Retinal pigment epithelial cell (primary cell): Measurements from ENCODE around the gene ZNF433.

Experiments used
- DNase-seq: peaks from one replicate; pipeline ENCODE4 v3.0.0-alpha.2; 2010; ENCODE audit warnings: low read depth
- H3K4me3 ChIP-seq: 2 replicates; pipeline ENCODE4 v1.5.1; 2011; ENCODE audit warnings: mild to moderate bottlenecking, low read length, control low read depth, moderate library complexity
- CTCF ChIP-seq: conservative IDR thresholded peaks from 2 replicates; pipeline ENCODE4 v1.5.1; 2011; ENCODE audit warnings: low read depth, low read length, control low read depth, inconsistent platforms

The ZNF433 gene

GRCh38 chr19:11986754-11987153, 48.7 kb downstream of the ZNF433 start:
- no peak overlapping the region for H3K4me3 ChIP-seq
- DNase-seq = no peak
- TF ChIP-seq CTCF = no peak

- TF ChIP-seq CTCF = no peak
- H3K4me3 ChIP-seq = no peak overlapping the region
- no peak for DNase-seq
Measured at GRCh38 chr19:11984986-11985385, 50.5 kb downstream of the ZNF433 start.

GRCh38 chr19:11982526-11982925, 53.0 kb downstream of the ZNF433 start:
- DNase-seq = no peak
- TF ChIP-seq CTCF = no peak
- H3K4me3 ChIP-seq = no peak overlapping the region

- no peak for DNase-seq
- no peak overlapping the region for H3K4me3 ChIP-seq
- no peak for TF ChIP-seq CTCF
Measured at GRCh38 chr19:11979527-11979926, 56.0 kb downstream of the ZNF433 start.

GRCh38 chr19:11978492-11979100, 56.9 kb downstream of the ZNF433 start:
- TF ChIP-seq CTCF = no peak
- no peak overlapping the region for H3K4me3 ChIP-seq
- DNase-seq = no peak

- H3K4me3 ChIP-seq = no peak overlapping the region
- no peak for DNase-seq
- TF ChIP-seq CTCF = no peak
Measured at GRCh38 chr19:11973019-11973810, 62.3 kb downstream of the ZNF433 start.

- H3K4me3 ChIP-seq = no peak overlapping the region
- TF ChIP-seq CTCF = no peak
- no peak for DNase-seq
Measured at GRCh38 chr19:11971041-11971440, 64.4 kb downstream of the ZNF433 start.
